HepG2 (cell line): ENCODE data around the gene CES5A. TPM values are rescaled to one million over a fixed set of nuclear protein-coding genes. Genes with fewer than 3 reads are reported as not detected.
A peak's percentile ranks its signal among the peaks of the same experiment; 100 is the strongest.

Experiments
- AHDC1 ChIP-seq: sonication (generic); formaldehyde crosslinking; IDR thresholded peaks from 2 replicates; pipeline ENCODE4 v1.5.1; 2020; ENCODE audit warnings: mild to moderate bottlenecking, missing genetic modification reagents, borderline replicate concordance
- FLYWCH1 ChIP-seq: sonication (generic); formaldehyde crosslinking; IDR thresholded peaks from 2 replicates; pipeline ENCODE4 v1.8.1; 2023; ENCODE audit warnings: mild to moderate bottlenecking, missing genetic modification reagents
- KLF11 ChIP-seq: IDR thresholded peaks from 2 replicates; pipeline ENCODE4 v1.6.1; 2016; ENCODE audit warnings: missing compliant biosample characterization
- KLF9 ChIP-seq: IDR thresholded peaks from 2 replicates; pipeline ENCODE4 v1.6.1; 2016; ENCODE audit warnings: low read depth
- NCOA2 ChIP-seq: sonication (generic); formaldehyde crosslinking; IDR thresholded peaks from 2 replicates; pipeline ENCODE4 v1.8.0; 2022; ENCODE audit warnings: inconsistent platforms
- NR2F6 ChIP-seq, 2 experiments: IDR thresholded peaks; 2 replicates each; pipeline ENCODE4 v1.6.1; 2016; ENCODE audit warnings: antibody characterized with exemption in 1 of 2, mild to moderate bottlenecking in 1 of 2
- POLR2AphosphoS5 ChIP-seq: IDR thresholded peaks from 2 replicates; pipeline ENCODE4 v1.6.1; 2012; ENCODE audit warnings: low read depth, low read length
- RFXAP ChIP-seq: sonication (generic); formaldehyde crosslinking; IDR thresholded peaks from 2 replicates; pipeline ENCODE4 v1.4.0; 2020; ENCODE audit warnings: missing genetic modification reagents, borderline replicate concordance
- SIX1 ChIP-seq: sonication (generic); formaldehyde crosslinking; IDR thresholded peaks from 2 replicates; pipeline ENCODE4 v1.4.0; 2020; ENCODE audit warnings: missing genetic modification reagents, borderline replicate concordance
- SOX6 ChIP-seq, 2 experiments: fragments of 450-650 bp in 1 of 2; sonication (generic) in 1 of 2; formaldehyde crosslinking in 1 of 2; IDR thresholded peaks; 2 replicates each; pipeline versions ENCODE4 v1.4.0 to v1.6.1; 2017 to 2020; ENCODE audit warnings: antibody characterized with exemption in 1 of 2, mild to moderate bottlenecking in 1 of 2, missing genetic modification reagents in 1 of 2
- TBX2 ChIP-seq: sonication (generic); formaldehyde crosslinking; IDR thresholded peaks from 2 replicates; pipeline ENCODE4 v1.5.0; 2020; ENCODE audit warnings: missing genetic modification reagents, mild to moderate bottlenecking, borderline replicate concordance
- TCF7L2 ChIP-seq: IDR thresholded peaks from 2 replicates; pipeline ENCODE4 v1.6.1; 2011; ENCODE audit warnings: mild to moderate bottlenecking, low read depth, low read length, moderate library complexity
- TSC22D2 ChIP-seq: sonication (generic); formaldehyde crosslinking; IDR thresholded peaks from 2 replicates; pipeline ENCODE4 v1.5.1; 2020; ENCODE audit warnings: missing genetic modification reagents, mild to moderate bottlenecking, borderline replicate concordance
- ZBTB20 ChIP-seq: sonication (generic); formaldehyde crosslinking; IDR thresholded peaks from 2 replicates; pipeline ENCODE4 v1.8.1; 2023; ENCODE audit warnings: missing genetic modification reagents, low read depth, mild to moderate bottlenecking, borderline replicate concordance
- ZC3H4 ChIP-seq: sonication (generic); formaldehyde crosslinking; IDR thresholded peaks from 2 replicates; pipeline ENCODE4 v1.4.0; 2020; ENCODE audit warnings: missing genetic modification reagents, borderline replicate concordance
- ZFP82 ChIP-seq: sonication (generic); formaldehyde crosslinking; IDR thresholded peaks from 2 replicates; pipeline ENCODE4 v1.5.1; 2020; ENCODE audit warnings: mild to moderate bottlenecking, missing genetic modification reagents, borderline replicate concordance
- polyA plus RNA-seq, 8 experiments: library from polyadenylated mRNA; depleted of rRNA in 3 of 8; stranded (reverse) in 7 of 8; unstranded in 1 of 8; fragments of >200 nt; fragmentation: Illumina TruSeq in 4 of 8; extraction: Trizol in 4 of 8; gene quantifications; 2 replicates each; pipeline versions ENCODE4 v1.2.1 to v1.2.3, GENCODE V29; 2011 to 2016; ENCODE audit warnings: low read depth in 4 of 8, missing spikeins in 1 of 8, mixed read lengths in 1 of 8; ENCODE audit not compliant: insufficient read depth in 1 of 8
- total RNA-seq, 5 experiments: library from RNA; depleted of rRNA; stranded (reverse); fragments of >200 nt; fragmentation: Illumina TruSeq; extraction: Trizol; gene quantifications; 2 replicates each; pipeline ENCODE4 v1.2.3, GENCODE V29; 2016; ENCODE audit warnings: low read depth in 1 of 5
- TF ChIP-seq, protein P1 (sequence below): sonication (generic); formaldehyde crosslinking; IDR thresholded peaks from 2 replicates; pipeline ENCODE4 v1.4.0; 2020; ENCODE audit warnings: missing genetic modification reagents, borderline replicate concordance
- TF ChIP-seq, protein P2 (sequence below): sonication (generic); formaldehyde crosslinking; IDR thresholded peaks from 2 replicates; pipeline ENCODE4 v1.4.0; 2020; ENCODE audit warnings: mild to moderate bottlenecking, low read depth, missing genetic modification reagents

CES5A gene
- total and polyA plus RNA-seq, 2 of the 13 experiments (the other 11 are each of a cell fraction or from before 2014, with no cell fraction given) = not detected

- TF ChIP-seq TBX2 (CRISPR knock-in tag) (peak; percentile 98), RFXAP (peak; percentile 25; the same call in 1 of the 2 replicates), SOX6 (IDR thresholded peaks at IDR 0.05) (no peak), SOX6 (CRISPR knock-in tag; IDR thresholded peaks at IDR 0.05) (peak; percentile 77), POLR2AphosphoS5 (peak; percentile 88), FLYWCH1 (CRISPR knock-in tag) (no peak), KLF9 (CRISPR knock-in tag) (peak; percentile 86; the same call in 1 of the 2 replicates), ZBTB20 (CRISPR knock-in tag) (0 out of 2 replicates have a peak, but pooled peaks have one; percentile 17), KLF11 (CRISPR knock-in tag) (no peak), AHDC1 (CRISPR knock-in tag) (peak; percentile 50; the same call in 1 of the 2 replicates), ZFP82 (CRISPR knock-in tag) (no peak; the same call in 1 of the 2 replicates), SIX1 (CRISPR knock-in tag) (0 out of 2 replicates have a peak, but pooled peaks have one; percentile 17), TSC22D2 (CRISPR knock-in tag) (no peak), TCF7L2 (no peak), NCOA2 (CRISPR knock-in tag) (peak; percentile 73), ZC3H4 (CRISPR knock-in tag) (no peak), NR2F6 (IDR thresholded peaks at IDR 0.05) (peak; percentile 80), NR2F6 (CRISPR knock-in tag; IDR thresholded peaks at IDR 0.05) (peak; percentile 74)
- TF ChIP-seq, protein P1, sequence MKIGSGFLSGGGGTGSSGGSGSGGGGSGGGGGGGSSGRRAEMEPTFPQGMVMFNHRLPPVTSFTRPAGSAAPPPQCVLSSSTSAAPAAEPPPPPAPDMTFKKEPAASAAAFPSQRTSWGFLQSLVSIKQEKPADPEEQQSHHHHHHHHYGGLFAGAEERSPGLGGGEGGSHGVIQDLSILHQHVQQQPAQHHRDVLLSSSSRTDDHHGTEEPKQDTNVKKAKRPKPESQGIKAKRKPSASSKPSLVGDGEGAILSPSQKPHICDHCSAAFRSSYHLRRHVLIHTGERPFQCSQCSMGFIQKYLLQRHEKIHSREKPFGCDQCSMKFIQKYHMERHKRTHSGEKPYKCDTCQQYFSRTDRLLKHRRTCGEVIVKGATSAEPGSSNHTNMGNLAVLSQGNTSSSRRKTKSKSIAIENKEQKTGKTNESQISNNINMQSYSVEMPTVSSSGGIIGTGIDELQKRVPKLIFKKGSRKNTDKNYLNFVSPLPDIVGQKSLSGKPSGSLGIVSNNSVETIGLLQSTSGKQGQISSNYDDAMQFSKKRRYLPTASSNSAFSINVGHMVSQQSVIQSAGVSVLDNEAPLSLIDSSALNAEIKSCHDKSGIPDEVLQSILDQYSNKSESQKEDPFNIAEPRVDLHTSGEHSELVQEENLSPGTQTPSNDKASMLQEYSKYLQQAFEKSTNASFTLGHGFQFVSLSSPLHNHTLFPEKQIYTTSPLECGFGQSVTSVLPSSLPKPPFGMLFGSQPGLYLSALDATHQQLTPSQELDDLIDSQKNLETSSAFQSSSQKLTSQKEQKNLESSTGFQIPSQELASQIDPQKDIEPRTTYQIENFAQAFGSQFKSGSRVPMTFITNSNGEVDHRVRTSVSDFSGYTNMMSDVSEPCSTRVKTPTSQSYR (CRISPR knock-in tag) = 0 out of 2 replicates have a peak, but pooled peaks have one; percentile 30
- TF ChIP-seq, protein P2, sequence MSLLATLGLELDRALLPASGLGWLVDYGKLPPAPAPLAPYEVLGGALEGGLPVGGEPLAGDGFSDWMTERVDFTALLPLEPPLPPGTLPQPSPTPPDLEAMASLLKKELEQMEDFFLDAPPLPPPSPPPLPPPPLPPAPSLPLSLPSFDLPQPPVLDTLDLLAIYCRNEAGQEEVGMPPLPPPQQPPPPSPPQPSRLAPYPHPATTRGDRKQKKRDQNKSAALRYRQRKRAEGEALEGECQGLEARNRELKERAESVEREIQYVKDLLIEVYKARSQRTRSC (CRISPR knock-in tag) = no peak
Observed at GRCh38 chr16:55832773-55833691, 42.1 kb downstream of the CES5A start, which contains the start of gene CES1 (continued).
